IPS-18c (cell line): ENCODE data around the gene ADARB2.
"Not testable (repeated sequence)": the region's sequence is repeated elsewhere in the genome, so short reads cannot be mapped to it uniquely, and the experiment has no call there.

ENCODE experiments used
- H3K4me3 ChIP-seq: 2 replicates; pipeline ENCODE4 v1.7.0; 2013; ENCODE audit warnings: low read depth, mild to moderate bottlenecking, low read length, moderate library complexity; ENCODE audit not compliant: insufficient read depth
- H3K9me3 ChIP-seq: one replicate; pipeline ENCODE4 v1.6.1; 2013; ENCODE audit warnings: mild to moderate bottlenecking, low read length, moderate library complexity; ENCODE audit not compliant: control insufficient read depth, insufficient read depth

Gene ADARB2

GRCh38 chr10:1424648-1425047 is 312.7 kb downstream of the ADARB2 start:
- no peak overlapping the region for H3K4me3 ChIP-seq

GRCh38 chr10:1423676-1424253 is 313.6 kb downstream of the ADARB2 start:
- Histone ChIP-seq H3K9me3 (no peaks in the 10 kb centered on the region), H3K4me3 (no peak overlapping the region)

More at GRCh38 chr10:1424648-1425047, 312.7 kb downstream of the ADARB2 start:
- H3K9me3 ChIP-seq: no peaks in the 10 kb centered on the region

- Histone ChIP-seq H3K9me3 (no peaks in the 10 kb centered on the region), H3K4me3 (no peak overlapping the region)
These were observed 315.1 kb downstream of the ADARB2 start for GRCh38 chr10:1422275-1422674.

- no peaks in the 10 kb centered on the region for H3K9me3 ChIP-seq
- peak overlapping the region; percentile 43; the same call in 1 of the 2 replicates for H3K4me3 ChIP-seq
These were observed 316.5 kb downstream of the ADARB2 start for GRCh38 chr10:1420661-1421362.

- H3K4me3 ChIP-seq: no peak overlapping the region
- no peaks in the 10 kb centered on the region for H3K9me3 ChIP-seq
These were observed 317.3 kb downstream of the ADARB2 start for GRCh38 chr10:1419796-1420610.

GRCh38 chr10:1418031-1418550 is 319.2 kb downstream of the ADARB2 start:
- Histone ChIP-seq H3K9me3 (no peaks in the 10 kb centered on the region), H3K4me3 (no peak overlapping the region)

GRCh38 chr10:1417574-1417973 is 319.8 kb downstream of the ADARB2 start:
- Histone ChIP-seq H3K4me3 (no peak overlapping the region), H3K9me3 (no peaks in the 10 kb centered on the region)

- no peak overlapping the region for H3K4me3 ChIP-seq
- no peaks in the 10 kb centered on the region for H3K9me3 ChIP-seq
These were observed 320.8 kb downstream of the ADARB2 start for GRCh38 chr10:1416456-1417037.

GRCh38 chr10:1414893-1415292 is 322.4 kb downstream of the ADARB2 start:
- Histone ChIP-seq H3K4me3 (no peak overlapping the region), H3K9me3 (no peaks in the 10 kb centered on the region)

GRCh38 chr10:1414346-1414745 is 323.0 kb downstream of the ADARB2 start:
- not testable (repeated sequence) for H3K4me3 ChIP-seq, H3K9me3 ChIP-seq

- H3K9me3 ChIP-seq: no peaks in the 10 kb centered on the region
- no peak overlapping the region for H3K4me3 ChIP-seq
These were observed 323.5 kb downstream of the ADARB2 start for GRCh38 chr10:1413823-1414222.

GRCh38 chr10:1413256-1413655 is 324.1 kb downstream of the ADARB2 start:
- Histone ChIP-seq H3K9me3 (no peaks in the 10 kb centered on the region), H3K4me3 (no peak overlapping the region; the same call in 1 of the 2 replicates)

- Histone ChIP-seq H3K4me3 (no peak overlapping the region; the same call in 1 of the 2 replicates), H3K9me3 (no peaks in the 10 kb centered on the region)
These were observed 324.7 kb downstream of the ADARB2 start for GRCh38 chr10:1412531-1413189.

- Histone ChIP-seq H3K4me3 (no peak overlapping the region), H3K9me3 (no peaks in the 10 kb centered on the region)
These were observed 325.4 kb downstream of the ADARB2 start for GRCh38 chr10:1411956-1412355.

GRCh38 chr10:1411451-1411850 is 325.9 kb downstream of the ADARB2 start:
- H3K9me3 ChIP-seq: no peaks in the 10 kb centered on the region
- H3K4me3 ChIP-seq: no peak overlapping the region

- H3K9me3 ChIP-seq: no peaks in the 10 kb centered on the region
- H3K4me3 ChIP-seq: no peak overlapping the region
These were observed 326.6 kb downstream of the ADARB2 start for GRCh38 chr10:1410469-1411395.
